ENCODE measurements around the gene TMEM59. TPM values are rescaled to one million over a fixed set of nuclear protein-coding genes. Genes with fewer than 3 reads are reported as not detected.

Gene TMEM59
- total and polyA plus RNA-seq, 2 of the 8 experiments (the other 6 are each of a cell fraction or from before 2014, with no cell fraction given) = 116 to 139 TPM

DNA sequence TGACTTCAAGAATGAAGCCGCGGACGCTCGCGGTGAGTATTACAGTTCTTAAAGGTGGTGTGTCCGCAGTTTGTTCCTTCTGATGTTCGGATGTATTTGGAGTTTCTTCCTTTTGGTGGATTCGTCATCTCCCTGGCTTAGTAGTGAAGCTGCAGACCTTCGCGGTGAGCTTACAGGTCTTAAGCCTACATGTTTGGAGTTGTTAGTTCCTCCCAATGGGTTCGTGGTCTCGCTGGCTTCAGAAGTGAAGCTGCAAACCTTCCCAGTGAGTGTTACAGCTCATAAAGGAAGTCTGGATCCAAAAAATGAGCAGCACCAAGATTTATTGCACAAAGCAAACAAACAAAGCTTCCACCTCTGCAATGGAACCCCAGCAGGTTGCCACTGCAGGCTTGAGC is 49.8 kb downstream of the TMEM59 start (continued):
- TF ChIP-seq, protein P1, sequence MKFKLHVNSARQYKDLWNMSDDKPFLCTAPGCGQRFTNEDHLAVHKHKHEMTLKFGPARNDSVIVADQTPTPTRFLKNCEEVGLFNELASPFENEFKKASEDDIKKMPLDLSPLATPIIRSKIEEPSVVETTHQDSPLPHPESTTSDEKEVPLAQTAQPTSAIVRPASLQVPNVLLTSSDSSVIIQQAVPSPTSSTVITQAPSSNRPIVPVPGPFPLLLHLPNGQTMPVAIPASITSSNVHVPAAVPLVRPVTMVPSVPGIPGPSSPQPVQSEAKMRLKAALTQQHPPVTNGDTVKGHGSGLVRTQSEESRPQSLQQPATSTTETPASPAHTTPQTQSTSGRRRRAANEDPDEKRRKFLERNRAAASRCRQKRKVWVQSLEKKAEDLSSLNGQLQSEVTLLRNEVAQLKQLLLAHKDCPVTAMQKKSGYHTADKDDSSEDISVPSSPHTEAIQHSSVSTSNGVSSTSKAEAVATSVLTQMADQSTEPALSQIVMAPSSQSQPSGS (IDR thresholded peaks at IDR 0.05; ENCODE audit: low read length) = no peak
